HG02852 (cell line): ENCODE measurements around the gene NT5C1B.
A peak's percentile ranks its signal among the peaks of the same experiment; 100 is the strongest.

Experiments used
- ATAC-seq: cut with Tn5 transposase; IDR thresholded peaks from one replicate; pipeline ENCODE4 v1.9.1; 2021; ENCODE audit warnings: mild to moderate bottlenecking, moderate library complexity; ENCODE audit not compliant: unreplicated experiment

NT5C1B gene

DNA sequence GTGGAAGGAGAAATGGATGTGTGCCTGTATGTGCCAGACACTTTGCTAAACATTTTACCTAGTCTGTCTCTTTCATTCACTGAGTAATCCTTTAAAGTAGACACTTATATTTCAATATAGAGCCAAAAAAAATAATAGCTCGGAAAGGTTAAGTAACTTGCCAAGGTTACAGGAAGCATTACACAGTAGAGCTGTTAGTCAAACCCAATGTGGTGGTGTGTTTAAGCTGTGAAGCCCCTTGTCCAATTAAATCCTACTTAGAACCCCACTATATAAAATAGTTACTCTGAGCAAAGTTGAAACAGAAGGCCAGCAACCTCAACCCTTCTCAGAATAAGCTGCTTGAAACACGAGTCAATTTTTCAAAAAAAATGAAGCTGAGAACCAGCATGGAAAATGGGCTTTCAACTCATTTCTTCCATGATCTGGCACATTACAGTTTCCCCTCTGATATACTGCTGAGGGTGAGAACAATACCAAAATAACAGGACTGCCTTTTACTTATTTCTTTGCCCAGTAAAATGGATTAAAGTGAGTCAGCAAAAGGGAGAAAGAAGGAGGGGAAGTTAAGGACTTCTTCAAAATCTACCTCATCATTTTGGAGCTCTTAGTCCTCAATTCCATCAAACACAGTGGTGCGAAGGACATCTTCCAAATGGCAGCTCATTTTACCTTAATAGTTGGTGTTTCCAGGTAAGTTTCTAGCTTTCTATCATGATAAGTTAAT, 36.9 kb downstream of the NT5C1B start:
- ATAC-seq: no peak

DNA sequence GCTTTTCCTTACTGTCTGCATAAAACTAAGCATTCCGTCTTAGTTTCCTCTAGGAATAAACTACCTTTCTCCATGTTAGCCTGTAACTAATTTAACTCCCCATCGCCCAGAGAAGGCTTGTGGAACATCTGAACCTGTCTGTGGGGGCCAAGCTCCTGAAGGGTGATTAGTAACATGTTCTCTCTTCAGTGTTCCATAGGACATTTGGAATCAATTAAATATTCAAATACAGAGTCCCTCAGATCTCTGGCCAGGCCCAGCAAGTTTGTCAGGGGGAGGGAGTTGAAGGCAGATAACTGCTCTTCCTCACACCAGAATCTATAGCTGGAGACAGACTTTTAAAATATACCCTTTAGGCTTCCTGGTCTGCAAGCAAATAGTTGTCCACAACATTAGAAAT, 37.7 kb downstream of the NT5C1B start:
- no peak for ATAC-seq

- no peak for ATAC-seq
Observed at GRCh38 chr2:18551169-18551568, 38.2 kb downstream of the NT5C1B start.

DNA sequence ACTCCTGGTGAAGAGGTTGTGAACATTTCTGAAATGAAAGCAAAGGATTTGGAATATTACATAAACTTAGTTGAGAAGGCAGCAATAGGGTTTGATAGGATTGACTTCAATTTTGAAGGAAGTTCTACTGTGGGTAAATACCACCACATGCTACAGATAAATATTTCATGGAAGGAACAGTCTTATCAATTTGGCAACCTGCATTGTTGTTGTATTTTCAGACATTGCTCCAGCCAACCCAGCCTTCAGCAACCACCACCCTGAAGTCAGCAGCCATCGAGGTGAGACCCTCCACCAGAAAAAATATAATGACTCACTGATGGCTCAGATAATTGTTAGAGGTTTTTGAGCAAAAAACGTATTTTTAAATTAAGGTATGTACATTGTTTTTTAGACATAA, 38.9 kb downstream of the NT5C1B start:
- ATAC-seq: no peak

DNA sequence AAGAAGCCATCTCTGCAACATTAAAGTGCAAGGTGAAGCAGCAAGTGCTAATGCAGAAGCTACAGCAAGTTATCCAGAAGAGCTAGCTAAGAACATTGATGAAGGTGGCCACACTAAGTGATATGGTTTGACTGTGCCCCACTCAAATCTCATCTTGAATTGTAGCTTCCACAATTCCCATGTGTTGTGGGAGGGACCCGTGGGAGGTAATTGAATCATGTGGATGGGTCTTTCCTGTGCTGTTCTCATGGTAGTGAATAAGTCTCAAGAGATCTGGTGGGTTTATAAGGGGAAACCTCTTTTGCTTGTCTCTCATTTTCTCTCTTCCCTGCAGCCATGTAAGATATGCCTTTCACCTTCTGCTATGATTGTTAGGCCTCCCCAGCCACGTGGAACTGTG, 40.3 kb downstream of the NT5C1B start:
- no peak for ATAC-seq

DNA sequence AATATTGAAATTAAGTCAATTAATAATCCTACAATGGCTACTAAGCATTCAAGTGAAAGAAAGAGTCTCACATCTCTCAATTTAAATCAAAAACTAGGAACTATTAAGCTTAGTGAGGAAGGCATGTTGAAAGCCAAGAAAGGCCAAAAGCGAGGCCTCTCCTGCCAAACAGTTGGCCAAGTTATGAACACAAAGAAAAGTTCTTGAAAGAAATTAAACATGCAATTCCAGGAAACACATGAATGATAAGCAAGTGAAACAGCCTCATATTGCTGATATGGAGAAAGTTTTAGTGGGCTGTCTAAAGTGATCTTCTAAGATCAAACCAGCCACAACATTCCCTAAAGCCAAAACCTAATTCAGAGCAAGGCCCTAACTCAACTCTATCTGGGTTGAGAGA, 40.7 kb downstream of the NT5C1B start:
- no peak for ATAC-seq

DNA sequence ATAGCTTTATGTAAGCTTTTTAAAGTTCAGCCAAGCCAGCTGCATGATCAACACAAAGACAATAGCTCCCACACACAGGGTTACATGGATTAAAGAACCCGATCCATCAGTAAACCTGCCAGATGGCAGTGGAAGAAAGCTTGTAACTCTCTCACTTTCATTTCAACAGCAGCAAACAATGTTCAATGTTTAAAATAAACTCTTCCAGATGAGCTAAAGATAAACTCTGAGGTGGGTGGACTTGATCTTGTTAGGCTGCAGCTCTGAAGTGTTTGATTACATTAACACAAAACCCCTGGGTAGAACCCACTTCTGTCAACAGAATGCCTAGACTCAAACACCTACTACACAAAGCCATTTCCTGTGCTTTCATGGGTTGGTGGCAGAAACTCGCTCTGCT, 42.8 kb downstream of the NT5C1B start:
- peak; percentile 61 for ATAC-seq

DNA sequence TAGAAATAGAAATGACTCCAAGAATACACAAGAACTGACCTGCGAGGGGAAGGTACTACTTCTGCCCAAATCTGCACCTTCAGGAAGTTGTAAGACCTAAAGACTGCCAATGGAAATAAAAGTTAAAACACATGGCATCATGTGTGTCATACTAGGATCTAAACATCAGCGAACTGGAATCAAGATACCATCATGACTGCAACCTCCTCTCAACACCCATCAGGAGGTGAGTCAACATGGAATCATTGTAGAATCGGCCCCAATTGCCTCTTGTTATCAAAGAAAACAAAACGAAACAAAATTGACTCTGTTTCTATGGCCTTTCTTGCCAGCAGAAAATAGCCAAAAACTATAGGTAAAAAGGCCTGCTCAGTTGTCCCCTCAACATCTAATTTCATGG, 44.0 kb downstream of the NT5C1B start:
- ATAC-seq: no peak

- ATAC-seq: no peak
Observed at GRCh38 chr2:18544171-18544570, 45.2 kb downstream of the NT5C1B start.

- ATAC-seq: no peak
Observed at GRCh38 chr2:18540872-18541271, 48.5 kb downstream of the NT5C1B start.

GRCh38 chr2:18536697-18537096, 52.7 kb downstream of the NT5C1B start:
- no peak for ATAC-seq

DNA sequence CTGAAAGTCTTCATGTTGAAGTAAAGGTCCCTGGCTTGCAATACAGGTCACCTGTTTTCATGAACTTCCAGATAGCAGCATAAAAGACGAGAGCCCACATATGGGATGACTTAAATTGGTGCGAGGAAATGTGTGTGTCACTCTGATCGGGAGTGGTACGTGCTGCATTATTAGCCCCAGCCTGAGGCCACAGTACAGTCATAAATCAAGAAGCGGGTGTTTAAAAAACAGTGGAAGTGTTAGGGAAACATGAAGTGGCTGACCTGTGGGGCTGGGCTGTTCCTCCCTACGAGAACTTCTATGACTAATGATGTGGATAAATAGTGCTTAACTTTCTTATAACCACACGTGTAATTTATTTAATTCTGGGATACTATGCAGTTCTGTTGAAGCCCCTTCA, 53.3 kb downstream of the NT5C1B start:
- no peak for ATAC-seq

DNA sequence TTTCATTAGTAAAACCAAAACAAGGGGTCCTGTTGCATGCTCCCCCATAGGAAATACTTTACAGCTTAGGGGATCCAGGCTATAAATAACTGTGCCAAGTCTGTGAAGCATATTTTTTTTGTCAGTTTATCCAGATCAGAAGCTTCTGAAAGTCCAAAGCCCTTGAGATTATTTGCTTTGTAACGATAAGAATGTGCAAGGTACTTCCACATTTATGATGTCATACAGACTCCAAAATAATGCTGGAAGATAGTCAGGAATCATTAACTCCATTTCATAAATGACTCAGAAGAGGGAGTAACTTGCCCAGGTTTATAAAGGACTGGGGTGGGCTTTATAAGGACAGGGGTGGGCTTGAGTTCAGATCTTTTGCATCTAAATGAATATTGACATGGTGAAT, 58.2 kb downstream of the NT5C1B start:
- ATAC-seq: no peak

GRCh38 chr2:18527822-18528221, 61.5 kb downstream of the NT5C1B start:
- ATAC-seq: no peak

DNA sequence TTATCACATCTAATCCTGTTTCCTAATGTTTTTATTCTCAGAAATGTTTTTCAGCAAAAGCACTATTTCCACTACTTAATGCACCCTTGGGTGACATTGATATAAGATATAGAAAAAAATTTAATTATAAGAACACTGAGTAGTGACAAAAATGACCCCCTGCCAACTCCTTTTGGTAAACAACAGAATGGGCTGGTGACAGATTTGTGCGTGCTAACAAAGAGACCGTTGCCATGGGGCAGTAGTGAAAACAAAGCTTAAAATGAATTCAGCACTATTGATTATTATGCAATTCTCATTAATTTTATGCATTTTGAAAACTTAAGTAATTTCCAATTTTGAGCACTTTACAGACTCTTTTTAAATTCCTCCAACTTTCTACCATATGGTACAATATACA, 62.0 kb downstream of the NT5C1B start:
- ATAC-seq: no peak

DNA sequence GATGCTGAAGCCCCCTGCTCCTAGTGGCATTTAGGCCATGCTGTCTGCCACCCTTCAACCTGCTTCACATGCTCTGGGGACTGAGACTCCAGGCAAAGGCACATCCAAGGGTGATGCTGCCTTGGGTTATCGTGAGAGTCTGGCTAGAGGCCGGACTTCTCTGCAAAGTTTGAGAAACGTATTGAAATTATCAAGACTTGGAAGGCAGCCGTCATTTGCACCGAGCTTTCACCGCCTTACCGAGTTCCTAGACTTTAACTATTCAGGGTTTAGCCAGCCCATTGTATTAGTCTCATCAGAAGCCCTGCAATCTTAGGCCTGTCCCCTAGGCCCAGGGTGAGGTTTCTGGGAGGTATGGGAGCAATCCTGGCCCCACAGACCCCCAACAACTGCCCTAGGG, 62.9 kb downstream of the NT5C1B start:
- no peak for ATAC-seq

- no peak for ATAC-seq
Observed at GRCh38 chr2:18525852-18526251, 63.5 kb downstream of the NT5C1B start.

DNA sequence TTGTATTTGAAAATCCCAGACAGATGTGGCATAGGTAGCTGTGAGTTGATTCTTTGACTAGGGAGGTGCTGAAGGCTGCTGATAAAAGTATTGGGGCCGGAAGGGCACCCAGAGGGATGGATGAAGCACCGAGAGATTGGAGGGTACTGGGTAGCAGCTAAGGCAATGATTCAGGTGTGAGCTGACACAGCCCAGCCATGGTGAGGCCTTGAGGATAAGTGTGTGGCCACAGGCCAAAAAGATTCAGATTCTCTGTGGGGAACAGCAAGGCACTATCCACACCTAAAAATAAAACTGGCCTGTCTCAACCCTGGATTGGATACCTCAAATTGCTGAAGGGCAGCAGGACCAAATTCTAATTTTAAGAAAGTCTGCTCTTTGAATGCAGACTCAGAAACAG, 64.1 kb downstream of the NT5C1B start:
- ATAC-seq: no peak

- no peak for ATAC-seq
Observed at GRCh38 chr2:18522484-18523146, 66.8 kb downstream of the NT5C1B start.

- peak; percentile 90 for ATAC-seq
Observed at GRCh38 chr2:18520451-18521425, 68.6 kb downstream of the NT5C1B start.

- no peak for ATAC-seq
Observed at GRCh38 chr2:18519914-18520450, 69.4 kb downstream of the NT5C1B start.
